Esophagus squamous epithelium (tissue), 5 donors: Measurements from ENCODE around the gene MBP. TPM values are rescaled to one million over a fixed set of nuclear protein-coding genes. Genes with fewer than 3 reads are reported as not detected.

ENCODE experiments used
- DNase-seq: peaks from one replicate; lab custom pipeline; 2025; lab: John Stamatoyannopoulos, UW
- H3K27ac ChIP-seq, 4 donors: fragments of 200-600 bp; sonication (generic); one replicate each; pipeline ENCODE4 v1.5.1; 2016 to 2019; ENCODE audit warnings: mild to moderate bottlenecking in 1 of 4
- H3K27me3 ChIP-seq, 4 donors: fragments of 200-600 bp; sonication (generic); 1 replicate in 3 of 4; 2 replicates in 1 of 4; pipeline versions ENCODE4 v1.5.1 to v1.6.0; 2017 to 2021; ENCODE audit warnings: antibody characterized with exemption in 1 of 4
- H3K36me3 ChIP-seq, 3 donors: fragments of 200-600 bp; sonication (generic); one replicate each; pipeline ENCODE4 v1.5.1; 2016 to 2019
- H3K4me1 ChIP-seq, 3 donors: fragments of 200-600 bp; sonication (generic); one replicate each; pipeline ENCODE4 v1.5.1; 2017 to 2019
- H3K4me3 ChIP-seq, 4 donors: fragments of 200-600 bp; sonication (generic); 1 replicate in 3 of 4; 2 replicates in 1 of 4; pipeline ENCODE4 v1.5.1; 2016 to 2019; ENCODE audit warnings: mild to moderate bottlenecking in 2 of 4, moderate library complexity in 1 of 4
- H3K9me3 ChIP-seq, 3 donors: fragments of 200-600 bp; sonication (generic); one replicate each; pipeline ENCODE4 v1.5.1; 2016 to 2019
- POLR2A ChIP-seq, 4 donors: fragments of 450-650 bp; IDR thresholded peaks; one replicate each; pipeline ENCODE4 v1.6.1; 2017; ENCODE audit warnings: antibody characterized with exemption in 4 of 4, mild to moderate bottlenecking in 4 of 4, moderate library complexity in 3 of 4
- whole genome bisulfite sequencing, 2 donors: methylation state at CpG; one replicate each; pipeline ENCODE4 v1.1.5; 2018; 5-methylcytosine and 5-hydroxymethylcytosine counted together
- intact Hi-C: fragments of 100-400 bp; cut with DNase I; formaldehyde crosslinking; loops from one replicate; pipeline ENCODE4 v1.15.0; 2022
- total RNA-seq, 4 donors: library from RNA; depleted of rRNA; stranded (reverse); fragments of >200 nt; gene quantifications; one replicate each; pipeline ENCODE4 v1.1.0, GENCODE V29; 2016
- TF ChIP-seq, protein P1 (sequence below), 6 experiments: fragments of 450-650 bp in 4 of 6; fragments of 200-600 bp in 2 of 6; sonication (generic) in 2 of 6; IDR thresholded peaks; one replicate each; pipeline ENCODE4 v1.5.1; 2016 to 2019; ENCODE audit warnings: antibody characterized with exemption in 6 of 6, mild to moderate bottlenecking in 4 of 6, moderate library complexity in 4 of 6
- donor health status: DM: yes; HTN: yes; CAD: no.

MBP gene
- total RNA-seq, 4 donors from 2014 or later = 21.9 to 38.9 (median 25.2) TPM

DNA sequence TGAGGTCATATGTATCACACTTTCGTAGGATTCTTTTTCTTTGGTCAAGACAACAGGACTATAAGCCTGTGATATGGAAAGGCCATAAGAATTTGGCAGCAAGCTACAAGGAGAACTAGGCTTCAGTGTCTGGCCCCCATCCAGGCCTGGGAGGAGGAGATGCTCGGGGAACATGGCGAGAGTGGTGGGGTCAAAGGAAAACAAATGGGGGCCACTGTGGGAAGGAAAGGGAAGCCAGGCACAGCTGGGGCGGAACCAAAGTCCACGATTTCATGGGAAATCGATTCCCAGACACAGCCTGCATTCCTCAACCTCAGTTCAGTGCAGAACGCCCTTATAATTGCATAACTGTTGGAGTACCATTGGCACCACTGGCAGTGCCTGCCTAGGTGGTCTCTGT, 58.2 kb downstream of the MBP start:
- peaks cover 10 to 57% (median 28%) of the 10 kb centered on the region in 3 donors for H3K4me1 ChIP-seq
- no peaks in the 10 kb centered on the region for H3K27me3 ChIP-seq
- no peak overlapping the region for H3K4me3 ChIP-seq
- WGBS, 2 donors = 85 to 86% methylated on average over 7 of the region's 7 CpGs
- H3K27ac ChIP-seq = no peak overlapping the region
- TF ChIP-seq, protein P1, sequence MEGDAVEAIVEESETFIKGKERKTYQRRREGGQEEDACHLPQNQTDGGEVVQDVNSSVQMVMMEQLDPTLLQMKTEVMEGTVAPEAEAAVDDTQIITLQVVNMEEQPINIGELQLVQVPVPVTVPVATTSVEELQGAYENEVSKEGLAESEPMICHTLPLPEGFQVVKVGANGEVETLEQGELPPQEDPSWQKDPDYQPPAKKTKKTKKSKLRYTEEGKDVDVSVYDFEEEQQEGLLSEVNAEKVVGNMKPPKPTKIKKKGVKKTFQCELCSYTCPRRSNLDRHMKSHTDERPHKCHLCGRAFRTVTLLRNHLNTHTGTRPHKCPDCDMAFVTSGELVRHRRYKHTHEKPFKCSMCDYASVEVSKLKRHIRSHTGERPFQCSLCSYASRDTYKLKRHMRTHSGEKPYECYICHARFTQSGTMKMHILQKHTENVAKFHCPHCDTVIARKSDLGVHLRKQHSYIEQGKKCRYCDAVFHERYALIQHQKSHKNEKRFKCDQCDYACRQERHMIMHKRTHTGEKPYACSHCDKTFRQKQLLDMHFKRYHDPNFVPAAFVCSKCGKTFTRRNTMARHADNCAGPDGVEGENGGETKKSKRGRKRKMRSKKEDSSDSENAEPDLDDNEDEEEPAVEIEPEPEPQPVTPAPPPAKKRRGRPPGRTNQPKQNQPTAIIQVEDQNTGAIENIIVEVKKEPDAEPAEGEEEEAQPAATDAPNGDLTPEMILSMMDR (IDR thresholded peaks at IDR 0.05) = no peak
- no peak for TF ChIP-seq POLR2A (IDR thresholded peaks at IDR 0.05)
- peaks cover 0 to 19% (median 0%) of the 10 kb centered on the region in 3 donors for H3K36me3 ChIP-seq
- intact Hi-C loops = no loop called here
- no peaks in the 10 kb centered on the region for H3K9me3 ChIP-seq
- DNase-seq = no peak

DNA sequence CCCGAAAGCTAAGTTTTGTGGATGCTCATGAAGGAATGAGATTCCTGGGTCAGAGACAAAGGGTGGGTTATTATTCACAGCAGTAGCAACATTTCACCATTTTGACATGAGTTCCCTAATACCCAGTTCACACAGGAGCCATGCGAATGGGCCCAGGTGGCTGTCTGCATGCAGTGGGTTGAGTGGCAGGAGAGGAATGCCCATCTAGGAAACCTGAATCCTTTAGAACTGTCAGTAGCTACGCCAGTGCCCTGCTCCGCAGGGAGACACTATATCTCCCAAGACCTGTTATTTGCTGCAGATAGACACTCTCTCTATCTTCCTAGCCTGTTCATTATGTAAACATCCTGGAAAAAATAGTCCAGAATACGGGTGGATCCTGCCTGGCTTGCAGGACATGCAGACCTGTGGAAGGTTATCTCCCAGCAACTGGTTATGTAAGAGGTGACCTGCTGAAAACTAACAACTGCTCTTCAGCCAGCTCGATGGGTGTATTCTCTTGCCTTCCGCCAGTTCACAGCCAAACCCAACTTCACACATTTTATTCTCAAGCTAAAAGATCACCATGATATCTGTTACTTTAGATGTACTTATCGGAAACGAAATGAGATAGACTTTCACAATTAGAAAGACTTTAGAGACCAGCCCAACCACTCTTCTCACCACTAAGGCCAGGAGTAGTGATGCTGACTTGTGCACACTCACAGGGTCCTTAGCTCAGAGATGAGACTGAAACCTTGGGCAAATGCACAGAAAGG, 59.1 kb downstream of the MBP start:
- Histone ChIP-seq H3K36me3 (peaks cover 0 to 17% (median 0%) of the 10 kb centered on the region in 3 donors), H3K4me1 (peaks cover 20 to 66% (median 38%) of the 10 kb centered on the region in 3 donors), H3K9me3 (no peaks in the 10 kb centered on the region), H3K27me3 (no peaks in the 10 kb centered on the region), H3K27ac (peak overlapping the region in 1 of 4 donors; percentile 23), H3K4me3 (no peak overlapping the region)
- 78 to 88% methylated on average over 9 of the region's 9 CpGs for WGBS, 2 donors
- intact Hi-C loops = no loop called here
- DNase-seq = no peak
- TF ChIP-seq POLR2A (IDR thresholded peaks at IDR 0.05) = no peak
- TF ChIP-seq, protein P1 (IDR thresholded peaks at IDR 0.05) = no peak

DNA sequence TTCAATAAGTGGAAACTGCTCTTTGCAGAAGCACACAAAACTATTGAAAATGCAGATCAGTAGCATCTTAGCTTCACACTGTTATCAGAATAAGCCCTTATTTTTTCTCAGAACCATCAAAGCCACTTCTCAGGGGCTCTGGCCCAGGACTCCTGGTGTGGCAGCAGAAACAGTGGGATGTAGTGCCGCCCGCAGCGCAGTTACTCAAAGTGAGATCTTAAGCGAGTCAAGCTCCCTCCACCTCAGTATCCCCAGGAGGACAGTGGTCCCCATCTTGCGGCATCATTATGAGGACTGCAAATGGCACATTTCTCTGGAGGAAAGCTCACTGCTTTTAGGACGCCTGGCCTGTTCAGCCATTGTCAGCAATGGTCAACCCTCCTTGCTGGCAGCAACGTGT, 60.0 kb downstream of the MBP start:
- Histone ChIP-seq H3K27ac (peak overlapping the region; percentile 77 to 87 (median 79)), H3K4me3 (no peak overlapping the region), H3K4me1 (peaks cover 29 to 75% (median 47%) of the 10 kb centered on the region in 3 donors), H3K27me3 (no peaks in the 10 kb centered on the region), H3K36me3 (peaks cover 0 to 8% (median 0%) of the 10 kb centered on the region in 3 donors), H3K9me3 (no peaks in the 10 kb centered on the region)
- DNase-seq = no peak
- TF ChIP-seq, protein P1 (IDR thresholded peaks at IDR 0.05) = no peak
- no peak for TF ChIP-seq POLR2A (IDR thresholded peaks at IDR 0.05)
- intact Hi-C loops = no loop called here
- WGBS, 2 donors = 85 to 86% methylated on average over 5 to 7 of the region's 7 CpGs

DNA sequence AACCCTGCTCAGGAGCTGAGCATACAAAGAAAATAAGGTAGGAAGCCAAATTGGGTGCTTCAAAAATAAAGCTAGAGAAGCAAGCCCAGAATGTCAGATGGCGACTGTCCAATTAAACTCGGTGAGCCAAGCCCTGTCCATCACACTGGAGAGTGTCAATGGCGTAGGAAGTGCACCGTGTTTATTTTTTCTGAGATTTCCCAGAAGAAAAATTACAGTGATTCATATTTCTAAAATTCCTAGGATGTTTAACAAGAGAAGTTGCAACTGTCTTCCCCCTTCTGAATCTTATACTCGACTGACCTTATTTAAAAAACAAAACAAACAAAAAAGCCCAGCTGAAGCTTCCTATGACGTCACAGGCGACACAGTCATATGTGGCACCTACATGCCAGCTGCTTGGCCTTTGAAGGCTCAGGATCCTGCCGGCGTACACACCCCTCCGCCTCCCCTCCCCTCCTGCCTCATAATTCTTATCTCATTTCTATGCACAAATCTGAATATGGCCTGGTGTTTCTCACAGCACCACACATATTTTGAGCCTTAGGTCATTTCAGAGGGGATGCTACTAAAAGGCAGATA, 60.8 kb downstream of the MBP start:
- Histone ChIP-seq H3K27ac (peak overlapping the region; percentile 77 to 87 (median 79)), H3K4me3 (no peak overlapping the region), H3K36me3 (peaks cover 0 to 8% (median 0%) of the 10 kb centered on the region in 3 donors), H3K4me1 (peaks cover 37 to 83% (median 55%) of the 10 kb centered on the region in 3 donors), H3K9me3 (no peaks in the 10 kb centered on the region), H3K27me3 (no peaks in the 10 kb centered on the region)
- intact Hi-C loops = no loop called here
- DNase-seq = no peak
- 29 to 30% methylated on average over 10 of the region's 10 CpGs for WGBS, 2 donors
- TF ChIP-seq POLR2A (IDR thresholded peaks at IDR 0.05) = no peak
- TF ChIP-seq, protein P1 (IDR thresholded peaks at IDR 0.05) = no peak

DNA sequence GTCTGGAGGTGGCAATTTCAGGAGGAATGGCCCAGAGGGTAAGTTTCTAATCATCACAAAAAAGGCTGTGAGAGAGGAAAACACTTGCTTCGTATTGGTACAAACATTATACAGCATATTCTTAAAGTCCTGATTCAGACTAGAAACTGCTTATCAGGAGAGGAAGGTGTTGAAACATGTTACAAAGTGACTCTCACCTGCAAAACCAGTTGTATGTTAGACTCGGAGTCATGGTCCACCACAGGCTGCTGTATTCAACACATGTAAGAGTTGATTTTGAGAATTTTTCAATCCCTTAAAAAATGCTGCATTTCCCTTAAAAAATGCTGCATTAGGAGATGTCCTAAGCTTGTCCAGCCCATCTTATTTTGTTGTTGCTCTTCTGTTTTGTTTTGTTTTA, 61.5 kb downstream of the MBP start:
- Histone ChIP-seq H3K36me3 (peaks cover 0 to 1% (median 0%) of the 10 kb centered on the region in 3 donors), H3K27me3 (no peaks in the 10 kb centered on the region), H3K27ac (peak overlapping the region; percentile 77 to 87 (median 79)), H3K4me3 (no peak overlapping the region), H3K4me1 (peaks cover 40 to 90% (median 59%) of the 10 kb centered on the region in 3 donors), H3K9me3 (no peaks in the 10 kb centered on the region)
- TF ChIP-seq, protein P1 (IDR thresholded peaks at IDR 0.05) = no peak
- no peak for TF ChIP-seq POLR2A (IDR thresholded peaks at IDR 0.05)
- WGBS, 2 donors = 26 to 32% methylated on average over 2 of the region's 2 CpGs
- no peak for DNase-seq
- intact Hi-C loops = no loop called here
